Measurements from ENCODE around the gene ESR2.

DNA sequence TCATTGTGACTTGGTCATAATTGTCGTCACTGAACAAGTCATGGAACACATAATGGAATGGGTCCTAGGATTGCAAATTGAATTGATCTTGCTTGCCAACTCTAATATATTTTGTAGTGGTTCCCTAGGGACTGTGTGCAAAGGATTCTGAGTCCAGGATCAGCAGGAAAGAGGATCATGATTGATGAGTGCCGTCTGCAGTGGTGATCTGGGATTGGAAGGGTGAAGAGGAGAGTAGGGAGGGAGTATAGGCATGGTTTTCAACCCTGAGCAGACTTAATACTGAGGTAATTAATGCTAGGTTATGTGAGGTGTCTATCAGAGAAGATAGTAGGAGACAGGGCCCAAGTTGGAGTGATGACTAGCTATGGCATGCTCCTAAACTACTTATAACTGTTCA is 168.9 kb downstream of the ESR2 start:
- TF ChIP-seq, protein P1, sequence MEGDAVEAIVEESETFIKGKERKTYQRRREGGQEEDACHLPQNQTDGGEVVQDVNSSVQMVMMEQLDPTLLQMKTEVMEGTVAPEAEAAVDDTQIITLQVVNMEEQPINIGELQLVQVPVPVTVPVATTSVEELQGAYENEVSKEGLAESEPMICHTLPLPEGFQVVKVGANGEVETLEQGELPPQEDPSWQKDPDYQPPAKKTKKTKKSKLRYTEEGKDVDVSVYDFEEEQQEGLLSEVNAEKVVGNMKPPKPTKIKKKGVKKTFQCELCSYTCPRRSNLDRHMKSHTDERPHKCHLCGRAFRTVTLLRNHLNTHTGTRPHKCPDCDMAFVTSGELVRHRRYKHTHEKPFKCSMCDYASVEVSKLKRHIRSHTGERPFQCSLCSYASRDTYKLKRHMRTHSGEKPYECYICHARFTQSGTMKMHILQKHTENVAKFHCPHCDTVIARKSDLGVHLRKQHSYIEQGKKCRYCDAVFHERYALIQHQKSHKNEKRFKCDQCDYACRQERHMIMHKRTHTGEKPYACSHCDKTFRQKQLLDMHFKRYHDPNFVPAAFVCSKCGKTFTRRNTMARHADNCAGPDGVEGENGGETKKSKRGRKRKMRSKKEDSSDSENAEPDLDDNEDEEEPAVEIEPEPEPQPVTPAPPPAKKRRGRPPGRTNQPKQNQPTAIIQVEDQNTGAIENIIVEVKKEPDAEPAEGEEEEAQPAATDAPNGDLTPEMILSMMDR (IDR thresholded peaks at IDR 0.05; ENCODE audit: poor library complexity), result no peak
- no peak for TF ChIP-seq EZH2 (IDR thresholded peaks at IDR 0.05; ENCODE audit: borderline replicate concordance)

All from hepatocyte (in vitro differentiated cells).